IPS-15b (cell line): ENCODE measurements around the gene FIBP.
A peak's percentile ranks its signal among the peaks of the same experiment; 100 is the strongest.

Experiments used
- H3K27me3 ChIP-seq: one replicate; pipeline ENCODE4 v1.6.1; 2013; ENCODE audit warnings: low read length; ENCODE audit not compliant: control insufficient read depth, insufficient read depth
- H3K36me3 ChIP-seq: one replicate; pipeline ENCODE4 v1.6.1; 2013; ENCODE audit warnings: low read length; ENCODE audit not compliant: control insufficient read depth, insufficient read depth
- H3K4me1 ChIP-seq: one replicate; pipeline ENCODE4 v1.6.1; 2013; ENCODE audit warnings: mild to moderate bottlenecking, low read length; ENCODE audit not compliant: control insufficient read depth, insufficient read depth
- H3K4me3 ChIP-seq: one replicate; pipeline ENCODE4 v1.5.1; 2013; ENCODE audit warnings: low read depth, low read length
- H3K9ac ChIP-seq: one replicate; pipeline ENCODE4 v1.6.1; 2013; ENCODE audit warnings: low read depth, mild to moderate bottlenecking, low read length
- H3K9me3 ChIP-seq: one replicate; pipeline ENCODE4 v1.6.1; 2013; ENCODE audit warnings: mild to moderate bottlenecking, low read length; ENCODE audit not compliant: control insufficient read depth, insufficient read depth

Gene FIBP

DNA sequence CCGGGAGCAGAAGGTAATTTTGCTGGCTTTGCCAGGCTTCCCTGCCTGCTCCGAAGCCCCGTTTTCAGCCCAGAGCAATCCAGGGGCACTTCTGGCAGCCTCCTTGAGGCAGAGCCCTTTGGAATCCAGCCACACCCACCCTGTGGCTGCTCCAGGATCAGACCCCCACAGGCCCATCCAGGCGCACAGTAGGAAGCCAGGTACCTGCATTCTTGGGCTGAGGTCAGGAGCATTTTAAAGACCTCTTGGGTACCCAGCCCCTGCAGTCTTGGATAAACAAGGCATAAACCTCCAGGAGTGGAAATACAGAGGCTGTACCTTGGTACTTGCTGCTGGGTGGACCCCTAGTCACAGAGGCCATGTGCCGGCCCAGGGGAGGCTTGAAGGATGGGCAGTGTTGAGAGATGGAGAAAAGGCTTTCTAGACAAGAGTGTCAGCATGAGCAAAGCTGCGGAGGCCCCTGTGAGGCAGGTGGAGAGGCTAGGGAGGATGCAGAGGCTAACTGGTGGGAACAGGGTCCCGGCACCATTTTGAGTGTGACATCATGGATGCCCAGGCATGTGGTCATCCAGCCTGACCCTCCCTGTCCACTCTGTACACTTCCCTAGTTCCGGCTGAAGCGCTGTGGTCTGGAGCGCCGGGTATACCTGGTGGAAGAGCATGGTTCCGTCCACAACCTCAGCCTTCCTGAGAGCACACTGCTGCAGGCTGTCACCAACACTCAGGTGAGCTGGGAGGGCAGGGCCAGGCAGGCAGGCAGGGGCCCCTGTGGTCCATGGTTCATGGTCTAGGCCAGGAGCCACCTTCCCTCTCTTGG, 24.2 kb downstream of the FIBP start:
- Histone ChIP-seq H3K4me1 (peaks cover 3% of the 10 kb centered on the region), H3K9ac (no peak overlapping the region), H3K36me3 (peaks cover 27% of the 10 kb centered on the region), H3K27me3 (peaks cover 6% of the 10 kb centered on the region), H3K4me3 (no peak overlapping the region), H3K9me3 (no peaks in the 10 kb centered on the region)

GRCh38 chr11:65862941-65863888, 25.1 kb downstream of the FIBP start:
- Histone ChIP-seq H3K4me3 (no peak overlapping the region), H3K36me3 (peaks cover 27% of the 10 kb centered on the region), H3K4me1 (peaks cover 3% of the 10 kb centered on the region), H3K9me3 (no peaks in the 10 kb centered on the region), H3K27me3 (no peaks in the 10 kb centered on the region), H3K9ac (no peak overlapping the region)

DNA sequence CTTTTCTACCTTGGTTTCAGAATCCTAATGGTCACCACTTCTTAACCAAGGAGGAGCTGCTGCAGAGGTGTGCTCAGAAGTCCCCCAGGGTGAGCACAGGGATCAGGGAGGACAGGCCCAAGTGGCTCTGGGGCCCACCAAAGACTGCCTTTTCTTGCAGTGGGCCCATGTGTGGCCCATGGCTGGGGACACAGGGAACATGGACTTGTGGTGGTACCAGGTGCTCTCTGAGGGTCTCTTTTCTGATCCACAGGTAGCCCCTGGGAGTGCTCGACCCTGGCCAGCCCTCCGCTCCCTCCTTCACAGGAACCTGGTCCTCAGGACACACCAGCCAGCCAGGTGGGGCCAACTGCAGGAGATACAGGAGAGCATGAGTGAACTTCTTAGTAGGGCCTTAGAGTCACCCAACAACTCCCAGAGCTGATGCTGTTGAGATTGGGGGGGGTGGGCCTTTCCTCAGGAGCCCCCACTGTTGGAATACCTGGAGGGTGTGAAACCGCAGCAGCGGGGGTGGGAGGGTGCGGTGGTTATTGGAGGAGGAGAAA, 26.0 kb downstream of the FIBP start:
- H3K9me3 ChIP-seq: no peaks in the 10 kb centered on the region
- H3K36me3 ChIP-seq: peaks cover 27% of the 10 kb centered on the region
- H3K4me1 ChIP-seq: peaks cover 3% of the 10 kb centered on the region
- H3K27me3 ChIP-seq: no peaks in the 10 kb centered on the region
- no peak overlapping the region for H3K4me3 ChIP-seq
- H3K9ac ChIP-seq: no peak overlapping the region

GRCh38 chr11:65861533-65862183, 26.6 kb downstream of the FIBP start:
- Histone ChIP-seq H3K9ac (peak overlapping the region; percentile 93), H3K27me3 (no peaks in the 10 kb centered on the region), H3K36me3 (peaks cover 28% of the 10 kb centered on the region), H3K4me1 (peaks cover 3% of the 10 kb centered on the region), H3K4me3 (peak overlapping the region; percentile 94), H3K9me3 (no peaks in the 10 kb centered on the region)

DNA sequence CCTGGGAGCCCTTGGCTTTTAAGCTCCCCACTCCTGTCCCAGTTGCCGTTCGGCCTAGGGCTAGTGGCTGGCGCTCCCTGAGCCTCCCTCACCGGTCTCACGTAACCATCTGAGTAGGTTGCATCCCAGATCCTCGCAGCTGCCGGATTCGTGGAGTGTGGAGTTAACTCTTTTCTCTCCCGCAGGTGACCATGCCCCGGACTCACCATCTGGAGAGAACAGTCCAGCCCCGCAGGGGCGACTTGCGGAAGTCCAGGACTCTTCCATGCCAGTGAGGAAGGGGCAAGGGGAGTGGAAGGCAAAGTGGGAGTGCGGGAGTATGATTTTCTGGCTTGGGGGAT, 27.1 kb downstream of the FIBP start:
- Histone ChIP-seq H3K4me1 (peaks cover 6% of the 10 kb centered on the region), H3K9ac (peak overlapping the region; percentile 93), H3K36me3 (peaks cover 33% of the 10 kb centered on the region), H3K27me3 (no peaks in the 10 kb centered on the region), H3K4me3 (peak overlapping the region; percentile 94), H3K9me3 (no peaks in the 10 kb centered on the region)

- Histone ChIP-seq H3K4me3 (peak within 1 kb of the TSS; percentile 94), H3K36me3 (peaks cover 36% of the 10 kb centered on the region), H3K4me1 (peaks cover 8% of the 10 kb centered on the region), H3K9ac (peak within 1 kb of the TSS; percentile 93), H3K27me3 (no peaks in the 10 kb centered on the region), H3K9me3 (no peaks in the 10 kb centered on the region)
Measured at GRCh38 chr11:65860278-65861164, 27.8 kb downstream of the FIBP start, which contains the start of gene MUS81. Gene MUS81, plus strand, starts transcription at chr11:65860433. Its CDS starts 321 bp downstream, at chr11:65860754.

DNA sequence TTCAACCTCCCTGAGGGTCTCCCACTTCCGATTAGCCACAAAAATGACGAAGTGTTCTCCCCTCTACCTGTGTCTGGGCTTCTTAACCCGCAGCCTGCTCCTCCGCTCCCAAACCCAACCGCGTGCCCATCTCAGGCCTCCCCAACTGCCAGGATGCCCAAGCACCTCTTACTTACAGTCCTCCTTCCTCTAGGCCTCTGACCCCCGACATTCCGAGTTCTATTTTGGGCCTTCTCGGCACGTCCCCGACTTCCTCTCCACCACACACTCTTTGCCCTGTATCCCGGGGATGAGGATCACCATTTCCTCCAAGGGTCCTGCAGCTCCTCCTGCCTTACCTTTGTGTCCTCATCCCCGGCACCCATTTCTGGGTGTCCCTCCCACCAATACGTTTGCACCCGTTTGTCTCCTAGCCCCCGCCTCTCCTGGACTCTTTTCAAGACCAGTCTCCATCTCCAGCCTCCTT, 28.4 kb downstream of the FIBP start:
- no peaks in the 10 kb centered on the region for H3K9me3 ChIP-seq
- H3K4me1 ChIP-seq: peaks cover 8% of the 10 kb centered on the region
- H3K27me3 ChIP-seq: no peaks in the 10 kb centered on the region
- H3K36me3 ChIP-seq: peaks cover 38% of the 10 kb centered on the region
- H3K9ac ChIP-seq: peak overlapping the region; percentile 87
- peak overlapping the region; percentile 94 for H3K4me3 ChIP-seq

GRCh38 chr11:65859095-65859811, 29.0 kb downstream of the FIBP start:
- peak overlapping the region; percentile 98 for H3K4me3 ChIP-seq
- H3K4me1 ChIP-seq: peaks cover 8% of the 10 kb centered on the region
- no peaks in the 10 kb centered on the region for H3K9me3 ChIP-seq
- peak overlapping the region; percentile 87 for H3K9ac ChIP-seq
- no peaks in the 10 kb centered on the region for H3K27me3 ChIP-seq
- peaks cover 41% of the 10 kb centered on the region for H3K36me3 ChIP-seq

DNA sequence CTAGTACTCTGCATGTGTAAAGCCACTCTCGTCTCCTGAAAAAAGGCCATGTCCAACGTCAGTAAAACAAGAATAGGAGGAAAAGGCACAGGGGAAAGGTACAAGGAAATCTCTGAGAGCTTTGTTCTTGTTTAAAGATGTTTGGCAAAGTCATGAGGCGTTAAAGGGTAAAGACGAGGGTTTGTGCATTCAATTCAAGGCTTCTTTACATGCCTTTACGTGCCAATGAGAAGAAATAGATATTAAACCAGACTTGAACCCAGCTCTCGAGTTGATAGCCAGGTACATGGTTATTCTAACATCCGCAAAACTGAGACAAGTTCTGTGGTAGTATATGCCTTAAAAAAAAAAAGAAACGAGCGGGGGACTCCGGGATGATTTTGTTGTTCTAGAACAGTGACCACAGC, 29.6 kb downstream of the FIBP start:
- H3K9me3 ChIP-seq: no peaks in the 10 kb centered on the region
- H3K36me3 ChIP-seq: peaks cover 41% of the 10 kb centered on the region
- peaks cover 8% of the 10 kb centered on the region for H3K4me1 ChIP-seq
- H3K9ac ChIP-seq: peak overlapping the region; percentile 27
- H3K27me3 ChIP-seq: no peaks in the 10 kb centered on the region
- H3K4me3 ChIP-seq: peak overlapping the region; percentile 98
